Left hindlimb (tissue), 1 donor: Measurements from ENCODE around the gene SLITRK2.

Experiments used
- DNase-seq: peaks from one replicate; pipeline ENCODE4 v3.0.0-alpha.2; 2018

SLITRK2 gene

GRCh38 chrX:145861818-145862217 lies 44.2 kb downstream of the SLITRK2 start:
- DNase-seq, result no peak

- no peak for DNase-seq
These were observed 47.5 kb downstream of the SLITRK2 start for GRCh38 chrX:145865082-145865481.
